Keratinocyte (primary cell): Measurements from ENCODE around the gene CDH16.

Source experiments
- EZH2 ChIP-seq: IDR thresholded peaks from one replicate; pipeline ENCODE4 v1.6.1; 2012; ENCODE audit warnings: inconsistent platforms, mild to moderate bottlenecking, low read length, moderate library complexity
- TF ChIP-seq, protein P1 (sequence below), 3 experiments: IDR thresholded peaks in 1 of 3; conservative IDR thresholded peaks in 1 of 3; optimal IDR thresholded peaks in 1 of 3; 2 replicates in 2 of 3; 3 replicates in 1 of 3; pipeline versions ENCODE3 to v1.5.1; 2011; ENCODE audit warnings: low read length in 3 of 3, mild to moderate bottlenecking in 3 of 3, moderate library complexity in 2 of 3, control low read depth in 1 of 3, inconsistent platforms in 1 of 3; ENCODE audit not compliant: insufficient read depth in 2 of 3; ENCODE audit errors: extremely low read depth in 1 of 3

DNA sequence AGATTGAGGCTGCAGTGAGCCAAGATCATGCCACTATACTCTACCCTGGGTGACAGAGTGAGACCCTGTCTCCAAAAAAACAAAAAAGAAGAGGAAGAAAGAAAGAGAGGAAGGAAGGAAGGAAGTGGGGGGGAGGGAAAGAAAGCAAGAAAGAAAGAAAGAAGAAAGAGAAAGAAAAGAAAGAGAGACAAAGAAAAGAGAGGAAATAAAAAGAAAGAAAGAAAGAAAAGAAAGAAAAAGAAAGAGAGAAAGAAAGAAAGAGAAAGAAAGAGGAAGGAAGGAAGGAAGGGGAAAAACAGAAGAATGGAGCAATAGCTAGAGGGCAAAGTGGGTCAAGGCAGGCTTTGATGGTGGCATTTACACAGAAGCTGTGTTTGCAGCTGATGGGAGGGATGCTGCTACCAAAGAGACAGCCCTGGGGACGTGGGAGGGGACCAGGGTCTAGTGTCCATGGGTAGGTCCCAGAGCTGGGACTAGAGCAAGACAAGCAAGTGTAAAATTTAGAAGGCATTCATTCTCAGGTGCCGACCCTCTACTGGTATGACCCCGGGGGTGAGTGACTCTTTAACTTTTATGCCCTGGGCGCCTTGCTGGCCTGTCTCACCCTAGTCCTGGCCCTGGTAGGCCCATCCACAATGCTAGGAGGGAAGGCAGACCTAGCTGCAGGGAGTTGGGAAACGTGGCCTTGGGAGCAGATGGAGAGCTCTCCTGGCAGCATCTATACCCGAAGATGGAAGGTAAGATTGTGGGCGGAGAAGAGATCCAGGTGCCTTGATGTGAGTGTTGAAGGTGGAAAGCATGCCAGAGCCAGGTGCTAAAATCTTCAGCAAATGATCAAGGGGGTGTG is 40.4 kb upstream of the CDH16 start:
- TF ChIP-seq, protein P1, sequence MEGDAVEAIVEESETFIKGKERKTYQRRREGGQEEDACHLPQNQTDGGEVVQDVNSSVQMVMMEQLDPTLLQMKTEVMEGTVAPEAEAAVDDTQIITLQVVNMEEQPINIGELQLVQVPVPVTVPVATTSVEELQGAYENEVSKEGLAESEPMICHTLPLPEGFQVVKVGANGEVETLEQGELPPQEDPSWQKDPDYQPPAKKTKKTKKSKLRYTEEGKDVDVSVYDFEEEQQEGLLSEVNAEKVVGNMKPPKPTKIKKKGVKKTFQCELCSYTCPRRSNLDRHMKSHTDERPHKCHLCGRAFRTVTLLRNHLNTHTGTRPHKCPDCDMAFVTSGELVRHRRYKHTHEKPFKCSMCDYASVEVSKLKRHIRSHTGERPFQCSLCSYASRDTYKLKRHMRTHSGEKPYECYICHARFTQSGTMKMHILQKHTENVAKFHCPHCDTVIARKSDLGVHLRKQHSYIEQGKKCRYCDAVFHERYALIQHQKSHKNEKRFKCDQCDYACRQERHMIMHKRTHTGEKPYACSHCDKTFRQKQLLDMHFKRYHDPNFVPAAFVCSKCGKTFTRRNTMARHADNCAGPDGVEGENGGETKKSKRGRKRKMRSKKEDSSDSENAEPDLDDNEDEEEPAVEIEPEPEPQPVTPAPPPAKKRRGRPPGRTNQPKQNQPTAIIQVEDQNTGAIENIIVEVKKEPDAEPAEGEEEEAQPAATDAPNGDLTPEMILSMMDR (optimal IDR thresholded peaks at IDR 0.05 in 1 of 3, IDR thresholded peaks at IDR 0.05 in 1 of 3, conservative IDR thresholded peaks at IDR 0.05 in 1 of 3; ENCODE audit: extremely low read depth in 1 of 3, insufficient read depth in 2 of 3, low read length in 3 of 3) = no peak
- TF ChIP-seq EZH2 = no peak
